Peyer's patch (tissue), 4 donors: ENCODE results near the gene COMMD1. TPM values are rescaled to one million over a fixed set of nuclear protein-coding genes. Genes with fewer than 3 reads are reported as not detected.
"Not testable (repeated sequence)": the region's sequence is repeated elsewhere in the genome, so short reads cannot be mapped to it uniquely, and the experiment has no call there.

ENCODE experiments used
- DNase-seq, 3 donors: peaks; one replicate each; pipeline ENCODE4 v3.0.0-alpha.2; 2017 to 2019
- H3K27ac ChIP-seq, 4 donors: fragments of 200-600 bp; sonication (generic); one replicate each; pipeline ENCODE4 v1.5.1; 2016 to 2019
- H3K27me3 ChIP-seq, 2 donors: fragments of 200-600 bp; sonication (generic); one replicate each; pipeline ENCODE4 v1.5.1; 2019
- H3K36me3 ChIP-seq, 3 donors: fragments of 200-600 bp; sonication (generic); one replicate each; pipeline ENCODE4 v1.5.1; 2016 to 2019
- H3K4me1 ChIP-seq, 4 donors: fragments of 200-600 bp; sonication (generic); one replicate each; pipeline ENCODE4 v1.5.1; 2016 to 2019
- H3K4me3 ChIP-seq, 4 donors: fragments of 200-600 bp; sonication (generic); 1 replicate in 3 of 4; 2 replicates in 1 of 4; pipeline ENCODE4 v1.5.1; 2016 to 2019; ENCODE audit warnings: mild to moderate bottlenecking in 1 of 4
- H3K9me3 ChIP-seq, 4 donors: fragments of 200-600 bp; sonication (generic); one replicate each; pipeline ENCODE4 v1.5.1; 2016 to 2019; ENCODE audit warnings: mild to moderate bottlenecking in 1 of 4
- CTCF ChIP-seq, 6 experiments: fragments of 450-650 bp in 4 of 6; fragments of 200-600 bp in 2 of 6; sonication (generic) in 1 of 6; IDR thresholded peaks; one replicate each; pipeline ENCODE4 v1.5.1; 2017 to 2019; ENCODE audit warnings: antibody characterized with exemption in 6 of 6, mild to moderate bottlenecking in 3 of 6, moderate library complexity in 1 of 6
- POLR2A ChIP-seq, 2 donors: fragments of 450-650 bp; IDR thresholded peaks; one replicate each; pipeline ENCODE4 v1.5.1; 2017; ENCODE audit warnings: antibody characterized with exemption in 2 of 2, mild to moderate bottlenecking in 2 of 2, moderate library complexity in 2 of 2
- total RNA-seq, 4 donors: library from RNA; depleted of rRNA; stranded (reverse); fragments of >200 nt; gene quantifications; one replicate each; pipeline ENCODE4 v1.1.0, GENCODE V29; 2016

COMMD1 gene
- total RNA-seq, 4 donors from 2014 or later: 32.9 to 52.8 (median 35.2) TPM

GRCh38 chr2:62119311-62119974 is 214.0 kb downstream of the COMMD1 start:
- Histone ChIP-seq H3K9me3 (no peaks in the 10 kb centered on the region), H3K27me3 (no peaks in the 10 kb centered on the region), H3K4me3 (no peak overlapping the region), H3K4me1 (no peaks in the 10 kb centered on the region), H3K36me3 (no peaks in the 10 kb centered on the region), H3K27ac (no peak overlapping the region)
- no peak for DNase-seq
- no peak for TF ChIP-seq CTCF (IDR thresholded peaks at IDR 0.05)
- no peak for TF ChIP-seq POLR2A (IDR thresholded peaks at IDR 0.05)

GRCh38 chr2:62126239-62126638 is 220.8 kb downstream of the COMMD1 start:
- H3K27ac ChIP-seq, H3K27me3 ChIP-seq, H3K4me1 ChIP-seq, DNase-seq, H3K4me3 ChIP-seq, H3K36me3 ChIP-seq, H3K9me3 ChIP-seq: not testable (repeated sequence)

- H3K27me3 ChIP-seq: no peaks in the 10 kb centered on the region
- H3K36me3 ChIP-seq: peaks cover 0 to 7% (median 0%) of the 10 kb centered on the region in 3 donors
- H3K4me3 ChIP-seq: no peak overlapping the region
- no peaks in the 10 kb centered on the region for H3K4me1 ChIP-seq
- DNase-seq: no peak
- H3K27ac ChIP-seq: no peak overlapping the region
- H3K9me3 ChIP-seq: no peaks in the 10 kb centered on the region
- TF ChIP-seq POLR2A (IDR thresholded peaks at IDR 0.05) (no peak), CTCF (IDR thresholded peaks at IDR 0.05) (no peak)
Observed at GRCh38 chr2:62133320-62133823, 227.9 kb downstream of the COMMD1 start.

GRCh38 chr2:62136956-62137830 is 231.7 kb downstream of the COMMD1 start:
- Histone ChIP-seq H3K4me1 (no peaks in the 10 kb centered on the region), H3K27ac (no peak overlapping the region), H3K9me3 (no peaks in the 10 kb centered on the region), H3K27me3 (no peaks in the 10 kb centered on the region), H3K4me3 (no peak overlapping the region), H3K36me3 (peaks cover 0 to 7% (median 0%) of the 10 kb centered on the region in 3 donors)
- TF ChIP-seq CTCF (IDR thresholded peaks at IDR 0.05): no peak
- no peak for TF ChIP-seq POLR2A (IDR thresholded peaks at IDR 0.05)
- DNase-seq: no peak

GRCh38 chr2:62140426-62141141 is 235.1 kb downstream of the COMMD1 start:
- TF ChIP-seq POLR2A (IDR thresholded peaks at IDR 0.05) (no peak), CTCF (IDR thresholded peaks at IDR 0.05) (no peak)
- H3K27me3 ChIP-seq: no peaks in the 10 kb centered on the region
- no peak overlapping the region for H3K4me3 ChIP-seq
- no peaks in the 10 kb centered on the region for H3K4me1 ChIP-seq
- DNase-seq: no peak
- no peak overlapping the region for H3K27ac ChIP-seq
- H3K9me3 ChIP-seq: no peaks in the 10 kb centered on the region
- peaks cover 0 to 7% (median 0%) of the 10 kb centered on the region in 3 donors for H3K36me3 ChIP-seq
